GM12878 (cell line): ENCODE measurements around the gene RNF150. TPM values are rescaled to one million over a fixed set of nuclear protein-coding genes. Genes with fewer than 3 reads are reported as not detected.

Experiments
- ATAC-seq: fragments of 200-7000 bp; cut with Tn5 transposase; 3 replicates; pipeline ENCODE4 v1.9.1; 2020; ENCODE audit warnings: mild to moderate bottlenecking, moderate library complexity
- BruUV-seq: library from RNA; stranded (reverse); fragments of 400-500 nt; replicated peaks from 2 replicates; lab custom pipeline; 2021; lab: Mats Ljungman, UMichigan
- CTCF ChIA-PET: fragments of 300-600 bp; sonication (Branson Sonifier 250); formaldehyde crosslinking; extraction: SDS; loops from one replicate; lab custom pipeline; 2021; ENCODE audit warnings: inconsistent platforms; lab: Yijun Ruan, JAX
- POLR2A ChIA-PET: fragments of 350-600 bp; formaldehyde crosslinking; extraction: SDS; loops from one replicate; lab custom pipeline; 2021; ENCODE audit warnings: inconsistent platforms; lab: Charles Lee
- RAD21 ChIA-PET: fragments of 300-600 bp; sonication (Branson Sonifier 250); formaldehyde crosslinking; loops from one replicate; lab custom pipeline; 2023; ENCODE audit warnings: antibody characterized with exemption; ENCODE audit not compliant: unreplicated experiment; lab: Charles Lee
- SMC1A ChIA-PET: fragments of 300-600 bp; sonication (Branson Sonifier 250); formaldehyde crosslinking; loops from one replicate; lab custom pipeline; 2023; ENCODE audit not compliant: unreplicated experiment, uncharacterized antibody; lab: Charles Lee
- DNase-seq: peaks from one replicate; pipeline ENCODE4 v3.0.0-alpha.2; 2011; ENCODE audit warnings: low read depth, low spot score
- FAIRE-seq: peaks from 3 replicates; lab custom pipeline; 2011; peaks lifted over from hg19 to GRCh38; lab: Jason Lieb, UNC
- H2AFZ ChIP-seq: 2 replicates; pipeline ENCODE4 v1.6.0; 2011; ENCODE audit warnings: low read depth, low read length, control low read depth; ENCODE audit not compliant: control insufficient read depth
- H3K27ac ChIP-seq: 2 replicates; pipeline ENCODE4 v1.5.1; 2011; ENCODE audit warnings: control low read depth; ENCODE audit not compliant: control insufficient read depth, insufficient read depth
- H3K27me3 ChIP-seq, 2 experiments: replicated peaks in 1 of 2; 2 replicates each; pipeline versions ENCODE4 v1.6.0 to v1.6.1; 2011; ENCODE audit warnings: low read length in 1 of 2; ENCODE audit not compliant: control insufficient read depth in 2 of 2, insufficient read depth in 2 of 2
- H3K36me3 ChIP-seq, 2 experiments: 2 replicates each; pipeline ENCODE4 v1.5.1; 2011; ENCODE audit warnings: low read length in 1 of 2; ENCODE audit not compliant: control insufficient read depth in 2 of 2, insufficient read depth in 2 of 2
- H3K4me1 ChIP-seq: 2 replicates; pipeline ENCODE4 v1.6.1; 2011; ENCODE audit warnings: mild to moderate bottlenecking, low read length, moderate library complexity, mixed read lengths; ENCODE audit not compliant: control insufficient read depth, insufficient read depth
- H3K4me2 ChIP-seq: 2 replicates; pipeline ENCODE4 v1.6.0; 2011; ENCODE audit warnings: control low read depth; ENCODE audit not compliant: control insufficient read depth, insufficient read depth
- H3K4me3 ChIP-seq: fragments of 200-600 bp; sonication (generic); 2 replicates; pipeline ENCODE4 v1.5.1; 2016
- H3K79me2 ChIP-seq: 2 replicates; pipeline ENCODE4 v1.6.0; 2011; ENCODE audit warnings: low read length; ENCODE audit not compliant: control insufficient read depth, insufficient read depth
- H3K9ac ChIP-seq: 2 replicates; pipeline ENCODE4 v1.8.0; 2011; ENCODE audit warnings: low read length, control low read depth, mixed read lengths; ENCODE audit not compliant: control insufficient read depth, insufficient read depth
- H3K9me3 ChIP-seq: replicated peaks from 3 replicates; pipeline ENCODE4 v1.5.1; 2011; ENCODE audit warnings: mild to moderate bottlenecking, low read length; ENCODE audit not compliant: control insufficient read depth, insufficient read depth
- H4K20me1 ChIP-seq: 2 replicates; pipeline ENCODE4 v1.6.0; 2011; ENCODE audit not compliant: control insufficient read depth, insufficient read depth
- HSF1 ChIP-seq: fragments of 150-350 bp; IDR thresholded peaks from 2 replicates; pipeline ENCODE4 v1.6.1; 2014; ENCODE audit warnings: mild to moderate bottlenecking, low read depth, low read length
- IRF5 ChIP-seq: fragments of 450-650 bp; IDR thresholded peaks from 2 replicates; pipeline ENCODE4 v1.6.1; 2017; ENCODE audit warnings: borderline replicate concordance
- SKIL ChIP-seq: fragments of 450-650 bp; IDR thresholded peaks from 2 replicates; pipeline ENCODE4 v1.6.1; 2017; ENCODE audit warnings: mild to moderate bottlenecking, low read depth, inconsistent platforms; ENCODE audit not compliant: poor library complexity, severe bottlenecking
- SMC3 ChIP-seq: IDR thresholded peaks from 2 replicates; pipeline ENCODE4 v1.6.1; 2011; ENCODE audit warnings: low read length, improper control_type of control experiment, borderline replicate concordance
- TAF1 ChIP-seq: IDR thresholded peaks from 2 replicates; pipeline ENCODE4 v1.6.1; 2011; ENCODE audit warnings: mild to moderate bottlenecking, low read depth, low read length, borderline replicate concordance
- WGBS: methylation state at CpG from one replicate; pipeline ENCODE4 v1.1.6; 2016; ENCODE audit warnings: low lambda C conversion rate; ENCODE audit not compliant: insufficient replicate concordance, insufficient coverage; ENCODE audit errors: missing lambda C conversion rate; 5-methylcytosine and 5-hydroxymethylcytosine counted together
- in situ Hi-C: fragments of 300-500 bp; cut with MboI; formaldehyde crosslinking; loops from 9 replicates; pipeline ENCODE4 v1.14.3; 2018; ENCODE audit warnings: mixed read lengths
- intact Hi-C: fragments of 100-400 bp; cut with micrococcal nuclease; formaldehyde crosslinking; loops from one replicate; pipeline ENCODE4 v1.14.2; 2022; ENCODE audit not compliant: unreplicated experiment
- polyA plus RNA-seq, 11 experiments: library from polyadenylated mRNA; depleted of rRNA in 4 of 11; unstranded in 6 of 11; stranded (reverse) in 5 of 11; fragments of >200 nt; fragmentation: Nextera tagmentation in 4 of 11; fragmentation: Illumina TruSeq in 1 of 11; extraction: Ambion mirVana in 4 of 11; extraction: Trizol in 1 of 11; gene quantifications; 1 replicate in 1 of 11; 2 replicates in 10 of 11; pipeline versions ENCODE4 v1.2.1 to v1.2.3, GENCODE V29; 2011 to 2016; ENCODE audit warnings: inconsistent platforms in 2 of 11, missing spikeins in 2 of 11, low read depth in 1 of 11
- total RNA-seq, 4 experiments: library from RNA; depleted of rRNA in 3 of 4; stranded (reverse); fragments of >200 nt in 3 of 4; fragmentation: Illumina TruSeq in 1 of 4; extraction: Trizol in 1 of 4; gene quantifications; 2 replicates each; pipeline versions ENCODE4 v1.2.1 to v1.2.3, GENCODE V29; 2013 to 2021
- TF ChIP-seq, protein P1 (sequence below): fragments of 450-650 bp; formaldehyde crosslinking; IDR thresholded peaks from 2 replicates; pipeline ENCODE4 v1.5.0; 2022; ENCODE audit warnings: mild to moderate bottlenecking, missing genetic modification characterization
- TF ChIP-seq, protein P2 (sequence below): IDR thresholded peaks from 2 replicates; pipeline ENCODE4 v1.6.1; 2012; ENCODE audit warnings: improper control_type of control experiment, low read depth, low read length; ENCODE audit not compliant: insufficient replicate concordance

RNF150 gene
- total and polyA plus RNA-seq, 10 of the 15 experiments (the other 5 are each of a cell fraction or from before 2014, with no cell fraction given), result 0.01 to 2.3 (median 0.04) TPM; not detected in 6

GRCh38 chr4:140888054-140888453, 245.2 kb downstream of the RNF150 start:
- in situ Hi-C loops, result no loop called here
- no TSS peak for BruUV-seq
- H2AFZ ChIP-seq, result no peak overlapping the region
- H3K27ac ChIP-seq, result no peak overlapping the region
- ChIA-PET CTCF (interaction anchor here (1.5 kb wide), 1 partner anchor 28 kb away, joined by 4 read pairs; no protein-coding TSS in a partner anchor), SMC1A (interaction anchor here (1.1 kb wide), 1 partner anchor 279 kb away, joined by 4 read pairs; no protein-coding TSS in a partner anchor), RAD21 (no interaction called here), POLR2A (no interaction called here)
- no peaks in the 10 kb centered on the region for H3K36me3 ChIP-seq
- ATAC-seq, result no peak
- H3K4me2 ChIP-seq, result no peak overlapping the region
- no peaks in the 10 kb centered on the region for H4K20me1 ChIP-seq
- H3K27me3 ChIP-seq, result no peaks in the 10 kb centered on the region
- 3% methylated on average over 3 of the region's 3 CpGs for whole genome bisulfite sequencing
- no peak for FAIRE-seq
- H3K9ac ChIP-seq, result no peak overlapping the region
- H3K9me3 ChIP-seq, result no peaks in the 10 kb centered on the region
- no peaks in the 10 kb centered on the region for H3K79me2 ChIP-seq
- no peak for DNase-seq
- H3K4me1 ChIP-seq, result no peaks in the 10 kb centered on the region
- intact Hi-C loops, result no loop called here
- H3K4me3 ChIP-seq, result no peak overlapping the region
- TF ChIP-seq TAF1 (no peak), SKIL (no peak), IRF5 (no peak), SMC3 (no peak), HSF1 (no peak)
- TF ChIP-seq, protein P1, sequence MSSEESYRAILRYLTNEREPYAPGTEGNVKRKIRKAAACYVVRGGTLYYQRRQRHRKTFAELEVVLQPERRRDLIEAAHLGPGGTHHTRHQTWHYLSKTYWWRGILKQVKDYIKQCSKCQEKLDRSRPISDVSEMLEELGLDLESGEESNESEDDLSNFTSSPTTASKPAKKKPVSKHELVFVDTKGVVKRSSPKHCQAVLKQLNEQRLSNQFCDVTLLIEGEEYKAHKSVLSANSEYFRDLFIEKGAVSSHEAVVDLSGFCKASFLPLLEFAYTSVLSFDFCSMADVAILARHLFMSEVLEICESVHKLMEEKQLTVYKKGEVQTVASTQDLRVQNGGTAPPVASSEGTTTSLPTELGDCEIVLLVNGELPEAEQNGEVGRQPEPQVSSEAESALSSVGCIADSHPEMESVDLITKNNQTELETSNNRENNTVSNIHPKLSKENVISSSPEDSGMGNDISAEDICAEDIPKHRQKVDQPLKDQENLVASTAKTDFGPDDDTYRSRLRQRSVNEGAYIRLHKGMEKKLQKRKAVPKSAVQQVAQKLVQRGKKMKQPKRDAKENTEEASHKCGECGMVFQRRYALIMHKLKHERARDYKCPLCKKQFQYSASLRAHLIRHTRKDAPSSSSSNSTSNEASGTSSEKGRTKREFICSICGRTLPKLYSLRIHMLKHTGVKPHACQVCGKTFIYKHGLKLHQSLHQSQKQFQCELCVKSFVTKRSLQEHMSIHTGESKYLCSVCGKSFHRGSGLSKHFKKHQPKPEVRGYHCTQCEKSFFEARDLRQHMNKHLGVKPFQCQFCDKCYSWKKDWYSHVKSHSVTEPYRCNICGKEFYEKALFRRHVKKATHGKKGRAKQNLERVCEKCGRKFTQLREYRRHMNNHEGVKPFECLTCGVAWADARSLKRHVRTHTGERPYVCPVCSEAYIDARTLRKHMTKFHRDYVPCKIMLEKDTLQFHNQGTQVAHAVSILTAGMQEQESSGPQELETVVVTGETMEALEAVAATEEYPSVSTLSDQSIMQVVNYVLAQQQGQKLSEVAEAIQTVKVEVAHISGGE (CRISPR knock-in tag), result no peak
- TF ChIP-seq, protein P2, sequence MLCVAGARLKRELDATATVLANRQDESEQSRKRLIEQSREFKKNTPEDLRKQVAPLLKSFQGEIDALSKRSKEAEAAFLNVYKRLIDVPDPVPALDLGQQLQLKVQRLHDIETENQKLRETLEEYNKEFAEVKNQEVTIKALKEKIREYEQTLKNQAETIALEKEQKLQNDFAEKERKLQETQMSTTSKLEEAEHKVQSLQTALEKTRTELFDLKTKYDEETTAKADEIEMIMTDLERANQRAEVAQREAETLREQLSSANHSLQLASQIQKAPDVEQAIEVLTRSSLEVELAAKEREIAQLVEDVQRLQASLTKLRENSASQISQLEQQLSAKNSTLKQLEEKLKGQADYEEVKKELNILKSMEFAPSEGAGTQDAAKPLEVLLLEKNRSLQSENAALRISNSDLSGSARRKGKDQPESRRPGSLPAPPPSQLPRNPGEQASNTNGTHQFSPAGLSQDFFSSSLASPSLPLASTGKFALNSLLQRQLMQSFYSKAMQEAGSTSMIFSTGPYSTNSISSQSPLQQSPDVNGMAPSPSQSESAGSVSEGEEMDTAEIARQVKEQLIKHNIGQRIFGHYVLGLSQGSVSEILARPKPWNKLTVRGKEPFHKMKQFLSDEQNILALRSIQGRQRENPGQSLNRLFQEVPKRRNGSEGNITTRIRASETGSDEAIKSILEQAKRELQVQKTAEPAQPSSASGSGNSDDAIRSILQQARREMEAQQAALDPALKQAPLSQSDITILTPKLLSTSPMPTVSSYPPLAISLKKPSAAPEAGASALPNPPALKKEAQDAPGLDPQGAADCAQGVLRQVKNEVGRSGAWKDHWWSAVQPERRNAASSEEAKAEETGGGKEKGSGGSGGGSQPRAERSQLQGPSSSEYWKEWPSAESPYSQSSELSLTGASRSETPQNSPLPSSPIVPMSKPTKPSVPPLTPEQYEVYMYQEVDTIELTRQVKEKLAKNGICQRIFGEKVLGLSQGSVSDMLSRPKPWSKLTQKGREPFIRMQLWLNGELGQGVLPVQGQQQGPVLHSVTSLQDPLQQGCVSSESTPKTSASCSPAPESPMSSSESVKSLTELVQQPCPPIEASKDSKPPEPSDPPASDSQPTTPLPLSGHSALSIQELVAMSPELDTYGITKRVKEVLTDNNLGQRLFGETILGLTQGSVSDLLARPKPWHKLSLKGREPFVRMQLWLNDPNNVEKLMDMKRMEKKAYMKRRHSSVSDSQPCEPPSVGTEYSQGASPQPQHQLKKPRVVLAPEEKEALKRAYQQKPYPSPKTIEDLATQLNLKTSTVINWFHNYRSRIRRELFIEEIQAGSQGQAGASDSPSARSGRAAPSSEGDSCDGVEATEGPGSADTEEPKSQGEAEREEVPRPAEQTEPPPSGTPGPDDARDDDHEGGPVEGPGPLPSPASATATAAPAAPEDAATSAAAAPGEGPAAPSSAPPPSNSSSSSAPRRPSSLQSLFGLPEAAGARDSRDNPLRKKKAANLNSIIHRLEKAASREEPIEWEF, result no peak
